ENCODE results near the gene MMP24. TPM values are rescaled to one million over a fixed set of nuclear protein-coding genes. Genes with fewer than 3 reads are reported as not detected.

The MMP24 gene
- total RNA-seq, 4 donors from 2014 or later = 0.16 to 7.2 (median 5.6) TPM

GRCh38 chr20:35292504-35293285, 66.2 kb downstream of the MMP24 start:
- TF ChIP-seq, protein P1, sequence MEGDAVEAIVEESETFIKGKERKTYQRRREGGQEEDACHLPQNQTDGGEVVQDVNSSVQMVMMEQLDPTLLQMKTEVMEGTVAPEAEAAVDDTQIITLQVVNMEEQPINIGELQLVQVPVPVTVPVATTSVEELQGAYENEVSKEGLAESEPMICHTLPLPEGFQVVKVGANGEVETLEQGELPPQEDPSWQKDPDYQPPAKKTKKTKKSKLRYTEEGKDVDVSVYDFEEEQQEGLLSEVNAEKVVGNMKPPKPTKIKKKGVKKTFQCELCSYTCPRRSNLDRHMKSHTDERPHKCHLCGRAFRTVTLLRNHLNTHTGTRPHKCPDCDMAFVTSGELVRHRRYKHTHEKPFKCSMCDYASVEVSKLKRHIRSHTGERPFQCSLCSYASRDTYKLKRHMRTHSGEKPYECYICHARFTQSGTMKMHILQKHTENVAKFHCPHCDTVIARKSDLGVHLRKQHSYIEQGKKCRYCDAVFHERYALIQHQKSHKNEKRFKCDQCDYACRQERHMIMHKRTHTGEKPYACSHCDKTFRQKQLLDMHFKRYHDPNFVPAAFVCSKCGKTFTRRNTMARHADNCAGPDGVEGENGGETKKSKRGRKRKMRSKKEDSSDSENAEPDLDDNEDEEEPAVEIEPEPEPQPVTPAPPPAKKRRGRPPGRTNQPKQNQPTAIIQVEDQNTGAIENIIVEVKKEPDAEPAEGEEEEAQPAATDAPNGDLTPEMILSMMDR (IDR thresholded peaks at IDR 0.05) = no peak
- ATAC-seq (ENCODE audit: low FRiP score) (no peak), DNase-seq (ENCODE audit: low spot score) (no peak)

DNA sequence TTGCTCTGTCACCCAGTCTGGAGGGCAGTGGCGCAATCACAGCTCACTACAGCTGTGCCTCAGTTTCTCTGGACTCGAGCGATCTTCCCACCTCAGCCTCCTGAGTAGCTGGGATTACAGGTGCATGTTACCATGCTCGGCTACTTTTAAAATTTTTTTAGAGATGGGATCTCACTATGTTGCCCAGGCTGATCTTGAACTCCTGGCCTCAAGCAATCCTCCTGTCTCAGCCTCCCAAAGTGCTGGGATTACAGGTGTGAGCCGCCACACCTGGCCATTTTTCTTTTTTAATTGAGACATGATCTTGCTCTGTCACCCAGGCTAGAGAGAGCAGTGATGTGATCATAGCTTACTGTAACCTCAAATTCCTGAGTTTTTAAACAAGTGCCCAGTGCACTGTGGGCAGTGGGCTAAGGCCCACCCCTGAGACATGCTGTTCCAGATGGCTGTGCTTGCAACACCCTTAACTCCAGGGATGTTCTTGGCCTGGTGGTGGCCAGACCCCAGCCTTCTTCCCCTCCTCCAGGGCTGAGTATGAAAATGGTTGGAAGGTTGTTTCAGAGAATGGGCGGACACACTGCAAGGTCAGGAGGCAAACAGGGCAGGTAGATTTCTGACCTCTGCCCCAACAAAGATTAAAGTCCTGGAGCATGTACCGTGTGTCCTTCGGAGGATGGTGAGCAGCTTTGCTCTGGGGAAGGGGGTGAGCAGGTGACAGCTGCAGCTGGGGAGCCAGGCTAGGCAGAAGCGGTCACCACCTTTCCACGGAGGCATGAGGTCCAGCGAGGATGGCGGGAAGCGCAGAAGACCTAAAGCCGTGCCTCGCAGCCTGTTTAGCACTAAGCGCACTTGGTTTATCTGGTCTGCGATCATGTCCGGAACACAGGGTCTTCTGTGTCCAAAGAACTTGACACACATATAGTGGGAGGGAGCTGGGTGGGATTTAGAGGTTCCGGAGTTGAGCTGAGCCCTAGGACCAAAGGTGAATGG, 67.1 kb downstream of the MMP24 start:
- no peak for DNase-seq (ENCODE audit: low spot score)
- TF ChIP-seq, protein P1 (IDR thresholded peaks at IDR 0.05) = no peak
- no peak for ATAC-seq (ENCODE audit: low FRiP score)

DNA sequence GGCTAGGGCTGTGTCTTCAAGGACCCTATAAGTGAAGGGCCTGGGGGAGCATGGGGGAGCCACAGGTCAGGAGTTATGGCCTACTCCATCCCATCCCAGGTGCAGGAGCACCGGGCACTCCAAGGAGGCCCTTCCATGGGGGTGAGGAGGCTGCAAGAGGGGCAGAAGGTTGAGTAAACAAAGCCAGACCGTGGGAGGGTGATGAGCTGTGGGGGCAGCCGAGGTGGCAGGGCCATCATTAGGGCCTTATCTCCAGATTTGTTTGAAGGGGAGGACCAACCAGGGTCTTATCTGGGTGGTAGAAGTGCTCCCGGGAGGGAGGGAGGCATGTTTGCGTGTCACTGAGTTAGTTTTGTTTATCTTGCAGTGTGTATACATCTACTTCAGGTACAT, 67.8 kb downstream of the MMP24 start:
- ATAC-seq (ENCODE audit: low FRiP score) = no peak
- DNase-seq (ENCODE audit: low spot score) = no peak

DNA sequence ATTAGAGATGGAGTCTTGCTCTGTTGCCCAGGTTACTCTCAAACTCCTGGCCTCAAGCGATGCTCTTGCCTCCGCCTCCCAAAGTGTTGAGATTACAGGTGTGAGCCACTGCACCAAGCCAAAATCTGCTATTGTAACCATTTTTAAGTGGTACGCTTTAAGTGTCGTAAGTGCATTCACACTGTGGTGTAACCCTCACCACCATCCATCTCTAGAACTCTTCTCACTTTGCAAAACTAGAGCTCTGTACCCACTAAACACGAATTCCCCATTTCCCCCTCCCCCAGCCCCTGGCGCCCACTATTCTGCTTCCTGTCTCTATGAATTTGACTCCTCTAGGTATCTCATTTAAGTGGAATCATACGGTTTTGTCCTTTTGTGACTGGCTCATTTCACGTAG, 68.6 kb downstream of the MMP24 start:
- no peak for DNase-seq (ENCODE audit: low spot score)
- no peak for ATAC-seq (ENCODE audit: low FRiP score)
- TF ChIP-seq, protein P1 (IDR thresholded peaks at IDR 0.05) = no peak

More for the DNA sequence above, 67.8 kb downstream of the MMP24 start:
- TF ChIP-seq, protein P1 (IDR thresholded peaks at IDR 0.05) = no peak

GRCh38 chr20:35295674-35296073, 69.2 kb downstream of the MMP24 start:
- TF ChIP-seq, protein P1 (IDR thresholded peaks at IDR 0.05) = no peak
- no peak for ATAC-seq (ENCODE audit: low FRiP score)
- DNase-seq (ENCODE audit: low spot score) = no peak

GRCh38 chr20:35296101-35296554, 69.6 kb downstream of the MMP24 start:
- TF ChIP-seq, protein P1 (IDR thresholded peaks at IDR 0.05) = no peak
- DNase-seq (ENCODE audit: low spot score) (no peak), ATAC-seq (ENCODE audit: low FRiP score) (no peak)
